Lower leg skin (tissue), 4 donors: ENCODE data around the gene SLC22A15. TPM values are rescaled to one million over a fixed set of nuclear protein-coding genes. Genes with fewer than 3 reads are reported as not detected.

Experiments
- DNase-seq, 2 donors: peaks; one replicate each; pipeline ENCODE4 v3.0.0-alpha.2; 2019; ENCODE audit warnings: low spot score in 2 of 2
- H3K4me3 ChIP-seq: fragments of 200-600 bp; sonication (generic); 2 replicates; pipeline ENCODE4 v1.5.1; 2017; ENCODE audit warnings: mild to moderate bottlenecking, low read depth; ENCODE audit not compliant: poor library complexity, severe bottlenecking
- POLR2A ChIP-seq, 2 donors: fragments of 450-650 bp; IDR thresholded peaks; one replicate each; pipeline ENCODE4 v1.6.1; 2016 to 2017; ENCODE audit warnings: antibody characterized with exemption in 2 of 2, mild to moderate bottlenecking in 1 of 2, moderate library complexity in 1 of 2
- WGBS, 2 donors: methylation state at CpG; one replicate each; pipeline ENCODE4 v1.1.5; 2018; 5-methylcytosine and 5-hydroxymethylcytosine counted together
- intact Hi-C: fragments of 100-400 bp; cut with DNase I; formaldehyde crosslinking; loops from one replicate; pipeline ENCODE4 v1.15.0; 2023; ENCODE audit warnings: low total_unique reads
- total RNA-seq, 4 donors: library from RNA; depleted of rRNA; stranded (reverse); fragments of >200 nt; gene quantifications; one replicate each; pipeline ENCODE4 v1.1.0, GENCODE V29; 2016
- TF ChIP-seq, protein P1 (sequence below), 3 donors: fragments of 450-650 bp; IDR thresholded peaks; one replicate each; pipeline ENCODE4 v1.5.1; 2016; ENCODE audit warnings: antibody characterized with exemption in 3 of 3, mild to moderate bottlenecking in 3 of 3, moderate library complexity in 2 of 3

The SLC22A15 gene
- total RNA-seq, 4 donors from 2014 or later, result 7.9 to 11.5 (median 10.5) TPM

DNA sequence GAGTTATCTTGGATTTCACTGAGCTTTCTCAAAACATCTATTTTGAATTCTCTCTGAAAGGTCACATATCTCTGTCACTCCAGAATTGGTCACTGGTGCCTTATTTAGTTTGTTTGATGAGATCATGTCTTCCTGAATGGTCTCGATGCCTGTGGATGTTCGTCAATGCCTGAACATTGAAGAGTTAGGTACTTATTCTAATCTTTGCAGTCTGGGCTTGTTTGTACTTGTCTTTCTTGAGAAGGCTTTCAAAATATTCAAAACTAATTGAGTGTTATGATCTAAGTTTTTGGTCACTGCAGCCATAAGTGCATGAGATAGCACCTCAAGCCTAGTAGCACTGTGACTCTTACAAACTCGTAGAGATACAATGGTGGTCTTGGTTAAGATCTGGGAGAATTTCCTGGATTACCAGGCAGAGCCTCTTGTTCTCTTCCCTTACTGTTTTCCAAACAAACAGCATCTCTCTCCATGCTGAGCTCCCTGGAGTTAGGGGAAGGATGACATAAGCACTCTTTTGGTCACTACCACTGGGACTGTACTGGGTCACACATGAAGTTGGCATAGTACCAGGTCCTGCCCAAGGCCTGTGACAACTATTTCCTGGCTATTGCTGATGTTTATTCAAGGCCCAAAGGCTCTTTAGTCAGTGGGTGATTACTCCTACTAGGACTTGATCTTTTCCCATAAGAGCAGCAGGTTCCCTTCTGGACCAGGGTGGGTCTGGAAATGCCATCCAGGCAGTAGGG, 25.6 kb downstream of the SLC22A15 start:
- DNase-seq, result no peak
- intact Hi-C loops, result no loop called here
- H3K4me3 ChIP-seq, result no peak overlapping the region
- WGBS, 2 donors, result 47 to 63% methylated on average over 3 of the region's 3 CpGs
- TF ChIP-seq, protein P1, sequence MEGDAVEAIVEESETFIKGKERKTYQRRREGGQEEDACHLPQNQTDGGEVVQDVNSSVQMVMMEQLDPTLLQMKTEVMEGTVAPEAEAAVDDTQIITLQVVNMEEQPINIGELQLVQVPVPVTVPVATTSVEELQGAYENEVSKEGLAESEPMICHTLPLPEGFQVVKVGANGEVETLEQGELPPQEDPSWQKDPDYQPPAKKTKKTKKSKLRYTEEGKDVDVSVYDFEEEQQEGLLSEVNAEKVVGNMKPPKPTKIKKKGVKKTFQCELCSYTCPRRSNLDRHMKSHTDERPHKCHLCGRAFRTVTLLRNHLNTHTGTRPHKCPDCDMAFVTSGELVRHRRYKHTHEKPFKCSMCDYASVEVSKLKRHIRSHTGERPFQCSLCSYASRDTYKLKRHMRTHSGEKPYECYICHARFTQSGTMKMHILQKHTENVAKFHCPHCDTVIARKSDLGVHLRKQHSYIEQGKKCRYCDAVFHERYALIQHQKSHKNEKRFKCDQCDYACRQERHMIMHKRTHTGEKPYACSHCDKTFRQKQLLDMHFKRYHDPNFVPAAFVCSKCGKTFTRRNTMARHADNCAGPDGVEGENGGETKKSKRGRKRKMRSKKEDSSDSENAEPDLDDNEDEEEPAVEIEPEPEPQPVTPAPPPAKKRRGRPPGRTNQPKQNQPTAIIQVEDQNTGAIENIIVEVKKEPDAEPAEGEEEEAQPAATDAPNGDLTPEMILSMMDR (IDR thresholded peaks at IDR 0.05), result no peak
- no peak for TF ChIP-seq POLR2A (IDR thresholded peaks at IDR 0.05)

DNA sequence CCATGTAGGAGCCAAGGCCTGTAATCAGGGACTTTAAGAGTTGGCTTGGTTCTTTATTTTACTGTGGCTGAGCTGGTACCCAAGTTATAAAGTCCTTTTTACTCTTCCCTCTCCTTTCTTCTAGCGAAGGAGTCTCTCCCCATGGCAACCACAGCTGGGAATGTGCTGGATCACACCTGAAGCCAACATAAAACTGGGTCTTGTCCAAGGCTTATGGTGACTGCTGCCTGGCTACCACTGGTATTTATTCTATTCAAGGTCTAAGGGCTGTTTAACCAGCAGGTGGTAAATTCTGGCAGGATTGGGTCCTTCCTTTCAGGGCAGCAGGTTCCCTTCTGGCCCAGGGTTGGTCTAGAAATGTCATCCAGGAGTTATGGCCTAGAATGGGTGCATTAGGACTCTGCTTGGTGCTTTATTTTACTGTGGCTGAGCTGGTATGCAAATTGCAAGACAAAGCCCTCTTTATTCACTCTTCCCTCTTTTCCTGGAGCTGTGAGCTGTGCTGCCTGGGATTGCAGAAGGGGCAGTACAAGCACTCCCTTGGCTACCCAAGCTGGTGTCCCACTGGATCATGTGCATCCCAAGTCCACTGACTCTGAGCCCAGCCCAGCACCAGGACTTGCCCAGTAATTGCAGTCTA, 26.6 kb downstream of the SLC22A15 start:
- WGBS, 2 donors, result 50 to 74% methylated on average over 1 of the region's 1 CpG
- intact Hi-C loops, result no loop called here
- no peak for DNase-seq
- no peak for TF ChIP-seq POLR2A (IDR thresholded peaks at IDR 0.05)
- TF ChIP-seq, protein P1 (IDR thresholded peaks at IDR 0.05), result no peak
- H3K4me3 ChIP-seq, result no peak overlapping the region

DNA sequence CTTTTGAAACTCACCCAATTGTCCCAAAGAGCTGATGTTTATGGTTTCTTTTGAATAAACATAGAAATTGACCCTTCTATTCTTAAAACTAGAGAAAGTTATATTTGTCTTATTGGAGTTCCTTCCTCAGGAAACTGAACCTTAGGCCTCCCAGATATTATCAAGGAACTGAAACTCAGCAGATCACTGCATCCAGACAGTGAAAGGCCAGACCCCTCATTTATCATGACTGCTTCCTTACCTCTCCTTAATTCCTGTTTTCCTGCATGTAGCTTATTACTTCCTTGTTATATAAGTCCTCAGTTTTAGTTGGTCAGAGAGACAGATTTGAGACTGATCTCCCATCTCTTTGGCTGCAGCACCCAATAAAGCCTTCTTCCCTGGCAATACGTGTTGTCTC, 27.5 kb downstream of the SLC22A15 start:
- DNase-seq, result no peak
- TF ChIP-seq, protein P1 (IDR thresholded peaks at IDR 0.05), result no peak
- no peak for TF ChIP-seq POLR2A (IDR thresholded peaks at IDR 0.05)
- WGBS, 2 donors, result 78 to 90% methylated on average over 1 of the region's 1 CpG
- intact Hi-C loops, result no loop called here
- no peak overlapping the region for H3K4me3 ChIP-seq

DNA sequence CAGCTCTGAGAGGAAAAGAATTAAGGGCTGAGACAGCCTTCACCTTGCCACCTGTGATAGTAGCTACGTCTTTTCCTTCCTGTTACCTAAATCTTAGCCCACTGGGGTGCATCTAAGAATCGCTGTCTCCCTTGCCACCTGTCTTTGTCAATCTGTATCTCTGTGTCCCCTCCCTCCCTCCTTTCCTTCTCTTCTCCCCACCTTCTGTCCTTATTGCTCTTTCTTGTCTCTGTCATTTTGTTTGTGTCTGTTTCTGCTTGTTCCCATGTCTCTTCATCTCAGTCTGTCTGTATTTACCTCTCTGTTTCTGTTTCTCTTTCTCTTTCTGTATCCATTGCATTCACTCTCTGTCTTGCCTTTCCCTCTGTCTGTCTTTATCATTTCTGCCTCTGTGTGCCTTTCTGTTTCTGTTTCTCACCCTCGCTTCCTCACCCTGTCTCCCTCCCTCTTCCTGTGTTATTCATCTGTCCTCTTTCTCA, 30.2 kb downstream of the SLC22A15 start:
- no peak overlapping the region for H3K4me3 ChIP-seq
- WGBS, 2 donors, result 85 to 91% methylated on average over 3 of the region's 3 CpGs
- TF ChIP-seq, protein P1 (IDR thresholded peaks at IDR 0.05), result no peak
- TF ChIP-seq POLR2A (IDR thresholded peaks at IDR 0.05), result no peak
- no peak for DNase-seq
- intact Hi-C loops, result no loop called here

DNA sequence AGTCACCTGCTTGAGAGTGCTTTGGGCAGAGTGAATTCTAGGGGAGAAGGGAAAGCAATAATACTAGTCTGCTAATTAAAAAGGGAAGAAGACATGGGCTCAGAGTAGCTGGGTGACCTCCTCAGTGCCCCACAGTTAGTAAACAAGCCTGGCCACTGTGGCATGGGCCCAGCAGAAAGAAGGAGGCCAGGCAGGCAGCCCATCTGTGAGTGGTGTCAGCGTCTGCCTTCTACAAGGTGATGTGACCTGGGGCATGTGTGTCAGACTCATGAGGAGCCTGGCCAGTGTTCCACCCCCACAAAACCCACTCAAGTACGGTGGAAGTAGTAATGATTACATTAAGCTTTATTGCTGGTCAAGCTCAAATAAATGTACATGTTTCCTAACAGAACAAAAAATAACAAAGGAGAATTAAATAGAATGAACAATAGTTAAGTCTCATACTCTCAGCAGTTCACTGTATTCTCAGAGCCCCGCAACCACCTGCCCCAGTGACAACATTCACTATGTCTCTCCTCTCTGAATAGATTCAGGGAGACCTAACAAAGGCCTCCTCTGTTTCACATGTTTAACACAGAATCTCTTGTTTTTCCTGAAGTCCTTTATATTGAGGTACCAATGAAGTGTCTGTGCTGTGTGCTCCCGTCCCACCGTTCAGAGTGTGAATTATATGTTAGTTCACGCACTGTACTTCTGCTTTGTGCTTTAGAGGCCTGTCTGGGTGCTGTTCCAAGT, 32.5 kb downstream of the SLC22A15 start:
- intact Hi-C loops, result no loop called here
- 87 to 89% methylated on average over 6 of the region's 6 CpGs for WGBS, 2 donors
- TF ChIP-seq POLR2A (IDR thresholded peaks at IDR 0.05), result no peak
- TF ChIP-seq, protein P1 (IDR thresholded peaks at IDR 0.05), result no peak
- DNase-seq, result no peak
- H3K4me3 ChIP-seq, result no peak overlapping the region
